ENCODE results near the gene AGAP2.

DNA sequence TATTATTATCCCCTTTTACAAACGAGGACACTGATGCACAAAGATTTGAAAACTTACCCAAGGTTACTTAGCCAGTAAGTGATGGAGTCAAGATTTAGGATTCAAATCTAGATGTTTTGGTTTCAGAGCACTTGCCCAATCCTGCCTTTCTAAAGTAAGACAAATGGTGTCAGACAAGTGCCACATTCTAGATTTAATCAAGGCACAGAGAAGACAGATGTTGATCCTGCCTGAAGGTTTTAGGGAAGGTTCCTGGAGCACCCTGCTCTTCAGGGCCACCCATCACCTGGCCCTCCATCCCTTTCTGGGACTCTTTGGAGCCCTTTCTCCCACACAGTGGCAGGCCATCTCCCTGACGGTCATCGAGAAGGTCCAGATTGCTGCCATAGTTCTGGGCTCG, 19.2 kb upstream of the AGAP2 start:
- TF ChIP-seq POLR2AphosphoS5 (IDR thresholded peaks at IDR 0.05; ENCODE audit: low read depth, low read length): no peak
- no peak for TF ChIP-seq TAF1 (IDR thresholded peaks at IDR 0.05; ENCODE audit: borderline replicate concordance, insufficient read depth, low read length)
- TF ChIP-seq, protein P1, sequence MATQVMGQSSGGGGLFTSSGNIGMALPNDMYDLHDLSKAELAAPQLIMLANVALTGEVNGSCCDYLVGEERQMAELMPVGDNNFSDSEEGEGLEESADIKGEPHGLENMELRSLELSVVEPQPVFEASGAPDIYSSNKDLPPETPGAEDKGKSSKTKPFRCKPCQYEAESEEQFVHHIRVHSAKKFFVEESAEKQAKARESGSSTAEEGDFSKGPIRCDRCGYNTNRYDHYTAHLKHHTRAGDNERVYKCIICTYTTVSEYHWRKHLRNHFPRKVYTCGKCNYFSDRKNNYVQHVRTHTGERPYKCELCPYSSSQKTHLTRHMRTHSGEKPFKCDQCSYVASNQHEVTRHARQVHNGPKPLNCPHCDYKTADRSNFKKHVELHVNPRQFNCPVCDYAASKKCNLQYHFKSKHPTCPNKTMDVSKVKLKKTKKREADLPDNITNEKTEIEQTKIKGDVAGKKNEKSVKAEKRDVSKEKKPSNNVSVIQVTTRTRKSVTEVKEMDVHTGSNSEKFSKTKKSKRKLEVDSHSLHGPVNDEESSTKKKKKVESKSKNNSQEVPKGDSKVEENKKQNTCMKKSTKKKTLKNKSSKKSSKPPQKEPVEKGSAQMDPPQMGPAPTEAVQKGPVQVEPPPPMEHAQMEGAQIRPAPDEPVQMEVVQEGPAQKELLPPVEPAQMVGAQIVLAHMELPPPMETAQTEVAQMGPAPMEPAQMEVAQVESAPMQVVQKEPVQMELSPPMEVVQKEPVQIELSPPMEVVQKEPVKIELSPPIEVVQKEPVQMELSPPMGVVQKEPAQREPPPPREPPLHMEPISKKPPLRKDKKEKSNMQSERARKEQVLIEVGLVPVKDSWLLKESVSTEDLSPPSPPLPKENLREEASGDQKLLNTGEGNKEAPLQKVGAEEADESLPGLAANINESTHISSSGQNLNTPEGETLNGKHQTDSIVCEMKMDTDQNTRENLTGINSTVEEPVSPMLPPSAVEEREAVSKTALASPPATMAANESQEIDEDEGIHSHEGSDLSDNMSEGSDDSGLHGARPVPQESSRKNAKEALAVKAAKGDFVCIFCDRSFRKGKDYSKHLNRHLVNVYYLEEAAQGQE (IDR thresholded peaks at IDR 0.05; ENCODE audit: insufficient read depth in 1 of 2, low read depth in 2 of 2, low read length in 2 of 2): no peak
- no peak for TF ChIP-seq SIN3A (IDR thresholded peaks at IDR 0.05; ENCODE audit: borderline replicate concordance, insufficient read depth, low read length)
- TF ChIP-seq FOXP2 (optimal IDR thresholded peaks at IDR 0.05; ENCODE audit: borderline replicate concordance, extremely low read depth, extremely low read length, insufficient read depth): no peak
